Stromal cell of bone marrow (primary cell): ENCODE data around the gene RORC.
"Not testable (repeated sequence)": the region's sequence is repeated elsewhere in the genome, so short reads cannot be mapped to it uniquely, and the experiment has no call there.

Experiments used
- DNase-seq: peaks from one replicate; pipeline ENCODE4 v3.0.0-alpha.2; 2012; ENCODE audit warnings: low read depth

Gene RORC

GRCh38 chr1:151805066-151805820 lies 26.4 kb downstream of the RORC start, which contains the start of gene LINGO4:
LINGO4 (minus strand) TSS chr1:151805419; CDS start chr1:151802704, 2,715 bp downstream.
- no peak for DNase-seq

DNA sequence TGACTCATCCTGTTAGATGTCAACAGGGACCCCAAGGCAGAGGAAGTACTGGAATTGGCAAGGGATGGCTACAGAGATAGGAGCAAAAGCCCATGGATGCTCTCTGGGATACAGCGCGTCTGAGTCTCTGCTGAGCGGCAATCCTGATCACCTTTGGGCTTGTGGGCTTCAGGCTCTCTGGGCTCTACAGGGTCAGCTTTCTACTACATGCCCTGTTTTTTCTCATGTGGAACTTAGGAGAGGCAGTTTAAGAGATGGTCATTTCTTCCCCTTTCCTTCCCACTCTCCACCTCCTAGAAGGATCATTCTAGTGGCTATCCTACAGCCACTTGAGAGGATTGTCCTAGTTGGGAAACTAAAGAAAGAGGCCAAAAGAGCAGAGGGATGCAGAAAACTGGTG lies 27.7 kb downstream of the RORC start:
- DNase-seq: no peak

GRCh38 chr1:151803164-151803563 lies 28.4 kb downstream of the RORC start:
- no peak for DNase-seq

DNA sequence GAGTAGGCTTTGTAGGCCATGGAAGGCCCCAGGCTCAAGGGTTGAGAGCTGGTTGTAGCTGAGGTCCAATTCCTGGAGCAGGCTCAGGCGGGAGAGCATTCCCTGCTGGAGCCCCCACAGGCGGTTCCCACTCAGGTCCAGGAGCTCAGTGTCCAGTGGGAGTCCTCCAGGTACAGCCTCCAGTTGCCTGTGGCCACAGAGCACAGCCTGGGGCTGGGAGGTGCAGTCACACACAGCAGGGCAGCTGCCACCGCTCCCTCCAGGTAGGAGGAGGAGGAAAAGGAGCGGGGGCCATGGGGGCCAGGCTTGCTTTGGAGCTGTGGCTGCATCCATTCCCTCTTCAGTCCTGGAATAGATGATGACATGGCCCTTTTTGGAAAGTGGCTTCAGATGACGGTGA lies 29.2 kb downstream of the RORC start:
- DNase-seq: no peak

DNA sequence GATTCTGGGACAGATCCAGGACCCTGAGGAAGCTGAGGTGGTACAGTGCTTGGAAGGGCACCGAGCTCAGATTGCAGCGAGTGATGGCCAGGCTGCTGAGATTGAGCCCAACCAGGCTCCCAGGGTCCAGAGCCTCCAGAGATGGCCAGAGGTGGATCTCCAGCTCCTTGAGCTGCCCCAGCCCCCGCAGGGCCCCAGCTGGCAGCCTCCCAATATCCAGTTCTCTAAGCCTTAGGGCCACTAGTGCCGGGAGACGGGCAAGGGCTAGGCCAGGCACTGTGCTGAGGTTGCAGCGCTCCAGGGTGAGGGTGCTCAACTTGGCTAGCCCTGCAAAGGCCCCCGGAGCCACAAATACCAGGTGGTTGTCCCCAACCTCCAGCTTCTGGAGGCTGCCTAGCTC lies 29.8 kb downstream of the RORC start:
- DNase-seq: no peak

DNA sequence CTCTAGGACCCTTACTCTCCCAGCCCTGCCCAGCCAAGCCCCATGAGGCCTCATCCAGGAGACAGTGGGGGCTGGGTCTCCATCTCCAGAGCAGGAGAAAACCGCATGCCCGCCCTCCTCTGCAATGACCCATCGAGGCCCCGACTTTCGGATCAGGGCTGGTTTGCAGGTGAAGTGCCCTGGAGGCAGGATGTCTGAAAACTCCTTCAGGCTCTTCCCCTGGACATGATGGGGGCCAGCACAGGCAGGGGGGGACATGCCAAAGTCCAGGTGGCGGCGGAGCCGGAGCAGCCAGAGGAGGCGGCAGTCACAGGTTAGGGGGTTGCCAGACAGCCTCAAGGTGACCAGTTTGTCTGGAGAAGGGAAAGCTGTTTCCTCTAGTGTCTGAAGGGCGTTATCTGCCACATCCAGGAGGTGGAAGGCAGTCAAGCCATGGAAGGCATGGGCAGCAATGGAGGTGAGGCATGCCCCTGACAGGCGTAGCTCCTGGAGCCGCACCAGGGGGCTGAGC lies 30.2 kb downstream of the RORC start:
- DNase-seq: no peak

DNA sequence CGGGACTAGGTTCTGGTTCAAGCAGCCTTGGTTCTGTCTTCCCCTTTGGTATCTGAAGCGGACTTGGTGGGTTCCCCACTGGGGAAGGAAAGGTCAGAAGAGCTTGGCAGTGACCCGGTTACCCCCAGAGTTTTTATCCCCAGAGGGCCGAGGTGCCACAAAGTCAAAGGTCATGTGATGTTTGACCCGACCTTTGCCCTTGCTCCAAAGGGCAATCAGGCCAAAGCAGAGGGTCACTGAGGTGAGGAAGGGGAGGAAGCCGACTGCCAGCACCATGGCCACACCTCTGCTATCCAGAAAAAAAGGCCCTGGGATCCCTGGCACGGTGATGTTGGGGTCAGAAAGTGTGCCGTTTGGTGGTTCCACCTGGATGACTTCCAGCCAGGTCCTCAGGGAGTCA lies 30.8 kb downstream of the RORC start:
- DNase-seq: no peak

- no peak for DNase-seq
These were observed 32.2 kb downstream of the RORC start for GRCh38 chr1:151799179-151800022.

GRCh38 chr1:151798571-151798970 lies 33.0 kb downstream of the RORC start:
- DNase-seq: no peak

GRCh38 chr1:151790940-151791651 lies 40.5 kb downstream of the RORC start:
- no peak for DNase-seq

- peak; percentile 99 for DNase-seq
These were observed 41.3 kb downstream of the RORC start, which contains the start of gene TDRKH for GRCh38 chr1:151790071-151790939. TDRKH (minus strand) TSS chr1:151790500; CDS start chr1:151783022, 7,478 bp downstream.

- no peak for DNase-seq
These were observed 43.9 kb downstream of the RORC start for GRCh38 chr1:151787689-151788088.

- no peak for DNase-seq
These were observed 47.8 kb downstream of the RORC start for GRCh38 chr1:151783796-151784195.

- no peak for DNase-seq
These were observed 48.9 kb downstream of the RORC start for GRCh38 chr1:151782741-151783140.

DNA sequence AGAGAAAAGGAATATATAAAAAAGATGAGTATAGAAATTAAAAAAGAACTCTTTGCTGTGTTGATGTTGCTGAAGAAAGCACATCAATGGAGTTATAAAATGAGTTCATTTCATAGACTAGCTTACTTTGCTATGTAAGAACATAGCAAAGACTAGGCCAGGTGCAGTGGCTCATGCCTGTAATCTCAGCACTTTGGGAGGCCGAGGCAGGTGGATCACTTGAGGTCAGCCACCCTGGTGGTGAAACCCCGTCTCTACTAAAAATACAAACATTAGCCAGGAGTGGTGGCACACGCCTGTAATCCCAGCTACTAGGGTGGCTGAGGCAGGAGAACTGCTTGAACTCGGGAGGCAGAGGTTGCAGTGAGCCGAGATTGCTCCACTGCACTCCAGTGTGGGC lies 49.6 kb downstream of the RORC start:
- DNase-seq: not testable (repeated sequence)

- not testable (repeated sequence) for DNase-seq
These were observed 50.9 kb downstream of the RORC start for GRCh38 chr1:151780736-151781135.

DNA sequence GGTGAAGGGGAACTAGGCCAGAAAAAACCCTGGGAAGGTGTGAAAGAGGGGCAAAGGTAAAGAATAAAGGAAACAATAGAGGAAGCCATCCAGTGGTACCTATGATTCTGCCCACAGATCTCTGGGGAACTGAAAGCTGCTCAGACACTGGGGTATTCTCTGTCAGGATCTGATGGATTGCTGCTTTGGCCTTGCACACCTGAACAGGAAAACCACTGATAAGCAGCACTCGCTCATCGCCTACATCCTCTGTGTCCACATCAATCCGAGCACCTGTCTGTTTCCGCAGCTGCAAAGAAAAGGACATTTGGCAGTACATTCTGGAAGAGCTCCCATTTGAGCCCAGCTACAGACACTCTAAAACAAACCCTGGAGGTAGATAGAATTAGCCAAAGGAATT lies 51.8 kb downstream of the RORC start:
- no peak for DNase-seq

- no peak for DNase-seq
These were observed 54.3 kb downstream of the RORC start for GRCh38 chr1:151777317-151777716.

- no peak for DNase-seq
These were observed 54.9 kb downstream of the RORC start for GRCh38 chr1:151776665-151777062.

- no peak for DNase-seq
These were observed 55.5 kb downstream of the RORC start for GRCh38 chr1:151775894-151776664.
